ENCODE data around the gene OR10A2. TPM values are rescaled to one million over a fixed set of nuclear protein-coding genes. Genes with fewer than 3 reads are reported as not detected.
"Not testable (repeated sequence)": the region's sequence is repeated elsewhere in the genome, so short reads cannot be mapped to it uniquely, and the experiment has no call there.

Gene OR10A2
- total and polyA plus RNA-seq, 2 donors (not counting 1 experiment from before 2014, with no cell fraction given) = not detected

DNA sequence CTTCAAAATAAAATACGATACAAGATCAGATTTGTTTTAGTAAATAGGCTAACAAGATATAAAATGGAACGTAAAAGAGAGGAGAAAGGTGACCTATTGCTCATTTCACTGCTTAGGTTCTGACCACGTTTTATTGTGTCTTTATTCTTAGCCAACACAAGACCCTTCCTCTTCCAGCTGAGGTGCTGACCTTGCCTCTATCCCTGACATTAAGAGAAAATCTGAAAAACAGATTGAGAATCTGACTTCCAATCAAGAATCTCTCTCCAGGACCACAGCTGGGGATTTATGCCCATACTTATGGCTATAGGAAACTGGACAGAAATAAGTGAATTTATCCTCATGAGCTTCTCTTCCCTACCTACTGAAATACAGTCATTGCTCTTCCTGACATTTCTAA lies 17.5 kb upstream of the OR10A2 start, which contains the start of gene OR10A5:
OR10A5 (plus strand) TSS at position 301 of the 400 bp plus-strand sequence; CDS start at position 301, 0 bp downstream.
- ChIA-PET CTCF (no interaction called here), POLR2A (no interaction called here)
- intact Hi-C loops (cut with micrococcal nuclease) = no loop called here
- H3K27ac ChIP-seq (ENCODE audit: low read length in 2 of 2) = no peak within 1 kb of the TSS
- no peak within 1 kb of the TSS for H3K9ac ChIP-seq (ENCODE audit: low read length)
- peaks cover 0 to 3% (median 0%) of the 10 kb centered on the region in 4 experiments for H3K27me3 ChIP-seq (replicated peaks in 1 of 4; ENCODE audit: control extremely low read depth in 1 of 4, control insufficient read depth in 3 of 4, insufficient read depth in 4 of 4, low read length in 3 of 4)
- ATAC-seq (ENCODE audit: low read depth) = no peak
- H4K20me1 ChIP-seq (ENCODE audit: control insufficient read depth, insufficient read depth, low read length, poor library complexity, severe bottlenecking) = no peaks in the 10 kb centered on the region
- no peaks in the 10 kb centered on the region for H3K9me3 ChIP-seq (ENCODE audit: control extremely low read depth in 1 of 3, control insufficient read depth in 2 of 3, insufficient read depth in 1 of 3, low read length in 2 of 3)
- Mint-ChIP-seq H3K4me1 (no peaks in the 10 kb centered on the region), H3K4me3 (no peak within 1 kb of the TSS), H3K27me3 (peaks cover 8% of the 10 kb centered on the region), H3K27ac (no peak within 1 kb of the TSS), H3K9me3 (ENCODE audit: insufficient read depth) (no peaks in the 10 kb centered on the region)
- no peaks in the 10 kb centered on the region for H3K4me1 ChIP-seq (ENCODE audit: control insufficient read depth in 2 of 2, insufficient read depth in 2 of 2, low read length in 2 of 2)
- no peak within 1 kb of the TSS for H3K4me2 ChIP-seq (replicated peaks; ENCODE audit: low read depth, low read length, poor library complexity, severe bottlenecking)
- WGBS (ENCODE audit: insufficient coverage) = 80% methylated on average over 1 of the region's 3 CpGs
- no peaks in the 10 kb centered on the region for H3K36me3 ChIP-seq (replicated peaks in 1 of 2; ENCODE audit: control extremely low read depth in 1 of 2, control insufficient read depth in 1 of 2, extremely low read depth in 1 of 2, insufficient read depth in 2 of 2, low read length in 1 of 2)
- TF ChIP-seq, protein P1, sequence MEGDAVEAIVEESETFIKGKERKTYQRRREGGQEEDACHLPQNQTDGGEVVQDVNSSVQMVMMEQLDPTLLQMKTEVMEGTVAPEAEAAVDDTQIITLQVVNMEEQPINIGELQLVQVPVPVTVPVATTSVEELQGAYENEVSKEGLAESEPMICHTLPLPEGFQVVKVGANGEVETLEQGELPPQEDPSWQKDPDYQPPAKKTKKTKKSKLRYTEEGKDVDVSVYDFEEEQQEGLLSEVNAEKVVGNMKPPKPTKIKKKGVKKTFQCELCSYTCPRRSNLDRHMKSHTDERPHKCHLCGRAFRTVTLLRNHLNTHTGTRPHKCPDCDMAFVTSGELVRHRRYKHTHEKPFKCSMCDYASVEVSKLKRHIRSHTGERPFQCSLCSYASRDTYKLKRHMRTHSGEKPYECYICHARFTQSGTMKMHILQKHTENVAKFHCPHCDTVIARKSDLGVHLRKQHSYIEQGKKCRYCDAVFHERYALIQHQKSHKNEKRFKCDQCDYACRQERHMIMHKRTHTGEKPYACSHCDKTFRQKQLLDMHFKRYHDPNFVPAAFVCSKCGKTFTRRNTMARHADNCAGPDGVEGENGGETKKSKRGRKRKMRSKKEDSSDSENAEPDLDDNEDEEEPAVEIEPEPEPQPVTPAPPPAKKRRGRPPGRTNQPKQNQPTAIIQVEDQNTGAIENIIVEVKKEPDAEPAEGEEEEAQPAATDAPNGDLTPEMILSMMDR (IDR thresholded peaks at IDR 0.05) = no peak
- TF ChIP-seq EZH2 (IDR thresholded peaks at IDR 0.05; ENCODE audit: borderline replicate concordance, insufficient read depth, low read depth, low read length, poor library complexity, severe bottlenecking) = no peak
- no peak for DNase-seq
- H2AFZ ChIP-seq (ENCODE audit: insufficient read depth, low read depth, low read length, poor library complexity, severe bottlenecking) = no peak within 1 kb of the TSS
- no peaks in the 10 kb centered on the region for H3K79me2 ChIP-seq (ENCODE audit: control insufficient read depth, insufficient read depth, low read length)
- no peak within 1 kb of the TSS for H3K4me3 ChIP-seq (ENCODE audit: control extremely low read depth in 1 of 5, extremely low read depth in 1 of 5, insufficient read depth in 1 of 5, low read depth in 2 of 5, low read length in 4 of 5)

DNA sequence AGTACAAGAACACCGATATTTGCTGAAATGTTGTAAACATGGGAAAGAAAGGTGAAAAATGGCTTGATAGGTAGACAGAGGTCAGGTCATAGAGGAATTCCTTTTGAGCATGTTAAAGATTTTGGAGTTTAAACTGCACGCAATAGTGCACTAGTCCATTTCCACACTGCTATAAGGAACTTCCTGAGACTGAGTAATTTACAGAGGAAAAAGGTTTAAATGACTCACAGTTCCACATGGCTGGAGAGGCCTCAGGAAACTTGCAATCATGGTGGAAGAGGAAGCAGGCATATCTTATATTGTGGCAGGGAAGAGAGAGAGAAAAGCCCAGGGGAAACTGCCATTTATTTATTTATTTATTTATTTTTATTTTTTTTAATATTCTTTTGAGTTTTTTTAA lies 12.3 kb upstream of the OR10A2 start:
- Histone ChIP-seq H3K27ac (ENCODE audit: low read length in 2 of 2) (no peak overlapping the region), H3K4me2 (replicated peaks; ENCODE audit: low read depth, low read length, poor library complexity, severe bottlenecking) (no peak overlapping the region), H4K20me1 (ENCODE audit: control insufficient read depth, insufficient read depth, low read length, poor library complexity, severe bottlenecking) (no peaks in the 10 kb centered on the region), H3K9ac (ENCODE audit: low read length) (no peak overlapping the region), H3K27me3 (replicated peaks in 1 of 4; ENCODE audit: control extremely low read depth in 1 of 4, control insufficient read depth in 3 of 4, insufficient read depth in 4 of 4, low read length in 3 of 4) (no peaks in the 10 kb centered on the region), H3K36me3 (replicated peaks in 1 of 2; ENCODE audit: control extremely low read depth in 1 of 2, control insufficient read depth in 1 of 2, extremely low read depth in 1 of 2, insufficient read depth in 2 of 2, low read length in 1 of 2) (no peaks in the 10 kb centered on the region), H2AFZ (ENCODE audit: insufficient read depth, low read depth, low read length, poor library complexity, severe bottlenecking) (no peak overlapping the region), H3K4me3 (ENCODE audit: control extremely low read depth in 1 of 5, extremely low read depth in 1 of 5, insufficient read depth in 1 of 5, low read depth in 2 of 5, low read length in 4 of 5) (no peak overlapping the region), H3K79me2 (ENCODE audit: control insufficient read depth, insufficient read depth, low read length) (no peaks in the 10 kb centered on the region), H3K4me1 (ENCODE audit: control insufficient read depth in 2 of 2, insufficient read depth in 2 of 2, low read length in 2 of 2) (no peaks in the 10 kb centered on the region), H3K9me3 (ENCODE audit: control extremely low read depth in 1 of 3, control insufficient read depth in 2 of 3, insufficient read depth in 1 of 3, low read length in 2 of 3) (peaks cover 0 to 5% (median 1%) of the 10 kb centered on the region in 3 donors)
- POLR2A ChIA-PET = no interaction called here
- no peak overlapping the region for H3K27ac Mint-ChIP-seq
- CTCF ChIA-PET = no interaction called here
- TF ChIP-seq, protein P1 (IDR thresholded peaks at IDR 0.05) = no peak
- no peak for TF ChIP-seq EZH2 (IDR thresholded peaks at IDR 0.05; ENCODE audit: borderline replicate concordance, insufficient read depth, low read depth, low read length, poor library complexity, severe bottlenecking)
- no peaks in the 10 kb centered on the region for H3K4me1 Mint-ChIP-seq
- H3K4me3 Mint-ChIP-seq = no peak overlapping the region
- 86% methylated on average over 1 of the region's 2 CpGs for WGBS (ENCODE audit: insufficient coverage)
- peaks cover 8% of the 10 kb centered on the region for H3K27me3 Mint-ChIP-seq
- DNase-seq (no peak), ATAC-seq (ENCODE audit: low read depth) (no peak)
- intact Hi-C loops (cut with micrococcal nuclease) = no loop called here
- peaks cover 4% of the 10 kb centered on the region for H3K9me3 Mint-ChIP-seq (ENCODE audit: insufficient read depth)

DNA sequence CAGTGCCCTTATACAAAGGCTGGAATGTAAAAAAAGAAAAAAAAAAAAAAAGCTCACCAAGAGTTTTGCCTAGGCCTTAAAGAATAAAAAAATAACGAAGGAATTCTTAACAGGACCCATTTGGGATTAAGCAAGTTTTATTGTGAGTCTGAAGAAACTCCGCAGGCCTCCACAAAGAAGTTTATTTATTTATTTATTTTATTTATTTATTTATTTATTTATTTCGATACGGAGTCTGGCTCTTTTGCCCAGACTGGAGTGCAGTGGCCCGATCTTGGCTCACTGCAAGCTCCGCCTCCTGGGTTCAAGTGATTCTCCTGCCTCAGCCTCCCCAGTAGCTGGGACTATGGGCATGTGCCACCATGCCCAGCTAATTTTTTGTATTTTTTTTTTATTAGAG lies 8.1 kb upstream of the OR10A2 start:
- H3K27me3 Mint-ChIP-seq; H3K9me3 Mint-ChIP-seq (ENCODE audit: insufficient read depth); H3K36me3 ChIP-seq (replicated peaks in 1 of 2; ENCODE audit: control extremely low read depth in 1 of 2, control insufficient read depth in 1 of 2, extremely low read depth in 1 of 2, insufficient read depth in 2 of 2, low read length in 1 of 2); H3K4me3 ChIP-seq (ENCODE audit: control extremely low read depth in 1 of 5, extremely low read depth in 1 of 5, insufficient read depth in 1 of 5, low read depth in 2 of 5, low read length in 4 of 5); H3K79me2 ChIP-seq (ENCODE audit: control insufficient read depth, insufficient read depth, low read length); H3K27ac ChIP-seq (ENCODE audit: low read length in 2 of 2); DNase-seq; CTCF ChIA-PET; POLR2A ChIA-PET; H3K27ac Mint-ChIP-seq; intact Hi-C loops (cut with micrococcal nuclease); H4K20me1 ChIP-seq (ENCODE audit: control insufficient read depth, insufficient read depth, low read length, poor library complexity, severe bottlenecking); H3K27me3 ChIP-seq (replicated peaks in 1 of 4; ENCODE audit: control extremely low read depth in 1 of 4, control insufficient read depth in 3 of 4, insufficient read depth in 4 of 4, low read length in 3 of 4); H2AFZ ChIP-seq (ENCODE audit: insufficient read depth, low read depth, low read length, poor library complexity, severe bottlenecking); ATAC-seq (ENCODE audit: low read depth); H3K4me2 ChIP-seq (replicated peaks; ENCODE audit: low read depth, low read length, poor library complexity, severe bottlenecking); H3K9me3 ChIP-seq (ENCODE audit: control extremely low read depth in 1 of 3, control insufficient read depth in 2 of 3, insufficient read depth in 1 of 3, low read length in 2 of 3); H3K4me1 Mint-ChIP-seq; H3K4me1 ChIP-seq (ENCODE audit: control insufficient read depth in 2 of 2, insufficient read depth in 2 of 2, low read length in 2 of 2); H3K4me3 Mint-ChIP-seq; H3K9ac ChIP-seq (ENCODE audit: low read length): not testable (repeated sequence)
- WGBS (ENCODE audit: insufficient coverage) = 100% methylated on average over 2 of the region's 6 CpGs
